Measurements from ENCODE around the gene CUBN.

CUBN gene

DNA sequence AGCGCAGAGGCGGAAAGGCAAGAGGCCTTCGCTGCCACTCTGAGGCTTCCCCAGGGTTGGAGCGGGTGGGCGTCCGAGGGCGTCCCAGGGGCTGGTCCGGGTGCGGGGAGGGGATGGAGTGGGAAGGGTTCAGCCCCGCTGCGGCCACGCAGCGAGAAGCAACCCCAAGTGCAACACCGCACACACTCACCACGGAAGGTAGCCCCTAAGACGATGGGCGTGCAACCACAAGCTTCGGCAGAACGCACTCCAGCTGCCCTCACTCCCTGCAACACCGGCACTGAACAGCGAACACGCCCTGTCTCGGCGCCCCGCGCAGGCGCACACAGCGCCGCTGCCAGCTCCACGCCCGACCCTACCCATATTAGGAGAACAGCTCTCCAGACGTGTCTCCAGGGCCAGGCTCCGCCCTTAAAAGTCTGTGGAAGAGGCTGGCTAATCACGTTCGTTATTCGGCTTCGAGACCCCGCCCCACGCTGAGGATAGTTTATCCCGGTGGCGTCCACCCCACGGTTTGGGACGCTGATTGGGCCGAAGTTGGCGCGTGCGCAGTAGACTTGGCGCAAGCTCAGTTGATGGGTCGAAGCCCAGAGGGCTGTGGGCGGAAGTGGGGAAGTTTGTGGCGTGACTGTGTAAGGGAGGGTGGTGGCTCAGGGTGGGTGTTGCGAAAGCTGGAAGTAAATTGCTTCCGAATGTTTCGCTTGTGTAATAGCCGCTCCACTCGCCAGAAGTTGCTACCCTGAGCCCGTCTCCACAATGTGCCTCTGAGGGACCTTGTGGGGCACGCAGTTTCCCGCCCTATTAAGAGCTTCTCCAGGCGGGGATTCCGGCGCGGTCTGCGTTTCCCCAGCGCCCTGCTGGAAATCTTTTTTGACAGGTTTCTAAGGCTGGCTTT is 312.2 kb downstream of the CUBN start, which contains the start of gene RSU1:
RSU1 (minus strand) TSS at position 300 of the 895 bp plus-strand sequence. CDS start 343 bp downstream, outside the sequence.
- DNase-seq = peak; percentile 93

DNA sequence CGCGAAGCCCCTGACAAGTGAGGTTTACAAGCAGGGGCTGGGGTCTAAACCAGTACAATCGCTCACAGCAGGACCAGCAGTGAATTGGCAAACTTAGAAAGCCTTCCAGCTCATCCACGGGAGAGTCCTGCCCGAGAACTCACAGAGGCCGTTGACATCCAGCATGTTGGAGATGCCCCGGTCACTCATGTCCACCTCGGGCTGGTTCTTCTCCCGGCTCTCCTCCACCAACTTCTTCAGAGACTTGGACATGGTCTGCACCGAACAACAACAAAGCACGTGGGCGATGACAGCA is 312.8 kb downstream of the CUBN start:
- no peak for DNase-seq

GRCh38 chr10:16816171-16816570 is 313.4 kb downstream of the CUBN start:
- DNase-seq = no peak

GRCh38 chr10:16814012-16814411 is 315.6 kb downstream of the CUBN start:
- DNase-seq = no peak

- DNase-seq = no peak
These were observed 316.9 kb downstream of the CUBN start for GRCh38 chr10:16812676-16813075.

GRCh38 chr10:16811765-16812164 is 317.8 kb downstream of the CUBN start:
- no peak for DNase-seq

DNA sequence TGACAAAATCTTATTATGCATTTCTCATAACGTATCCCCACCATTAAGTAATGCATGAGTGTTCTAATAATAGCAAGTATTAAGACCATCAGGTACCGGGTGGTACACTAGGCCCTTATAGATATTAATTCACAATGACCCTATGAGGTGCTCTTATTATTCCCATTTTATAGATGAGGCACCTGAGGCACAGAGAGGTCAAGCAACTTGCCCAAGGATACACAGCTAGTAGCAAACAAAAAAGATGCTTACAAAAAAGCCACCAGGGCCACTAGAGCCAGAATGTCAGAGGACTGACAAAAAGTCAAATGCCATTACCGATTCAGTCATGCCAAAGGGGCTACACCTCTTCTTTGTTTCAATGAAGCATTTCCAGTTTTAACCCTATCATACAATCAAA is 318.3 kb downstream of the CUBN start:
- no peak for DNase-seq

- no peak for DNase-seq
These were observed 320.4 kb downstream of the CUBN start for GRCh38 chr10:16809074-16809718.

DNA sequence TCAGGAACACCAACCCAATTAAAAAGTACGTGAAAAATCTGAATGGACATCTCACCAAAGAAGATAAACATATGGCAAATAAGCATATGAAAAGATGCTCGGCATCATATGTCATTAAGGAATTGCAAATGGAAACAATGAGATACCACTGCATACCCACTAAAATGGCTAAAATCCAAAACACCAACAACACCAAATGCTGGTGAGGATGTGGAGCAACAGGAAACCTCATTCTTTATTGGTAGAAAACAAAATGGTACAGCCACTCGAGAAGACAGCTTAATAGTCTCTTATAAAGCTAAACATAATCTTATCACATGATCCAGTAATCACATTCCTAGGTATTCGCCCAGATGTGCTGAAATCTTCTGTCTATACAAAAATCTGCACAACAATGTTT is 325.5 kb downstream of the CUBN start:
- DNase-seq = no peak

GRCh38 chr10:16803464-16803863 is 326.1 kb downstream of the CUBN start:
- no peak for DNase-seq

- no peak for DNase-seq
These were observed 330.0 kb downstream of the CUBN start for GRCh38 chr10:16799621-16800020.

GRCh38 chr10:16798571-16798970 is 331.0 kb downstream of the CUBN start:
- DNase-seq = no peak

- no peak for DNase-seq
These were observed 334.1 kb downstream of the CUBN start for GRCh38 chr10:16795410-16796073.

DNA sequence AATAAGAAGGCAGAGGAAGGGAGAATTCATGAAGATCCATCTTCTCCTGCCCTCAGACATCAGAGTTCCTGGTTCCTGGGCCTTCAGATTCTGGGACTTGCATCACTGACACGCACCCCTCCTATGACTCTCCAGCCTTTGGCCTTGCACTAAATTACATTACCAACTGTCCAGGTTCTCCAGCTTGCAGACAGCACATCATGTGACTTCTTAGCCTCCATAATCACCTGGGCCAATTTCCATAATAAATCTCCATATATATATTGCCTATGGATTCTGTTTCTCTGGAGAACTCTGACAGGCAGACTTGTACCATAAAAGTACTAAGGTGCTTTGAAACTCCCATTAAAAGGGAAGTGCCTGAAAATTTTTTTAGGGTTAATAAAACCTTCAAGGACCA is 335.6 kb downstream of the CUBN start:
- no peak for DNase-seq

- DNase-seq = no peak
These were observed 336.9 kb downstream of the CUBN start for GRCh38 chr10:16792675-16793074.

GRCh38 chr10:16789765-16790164 is 339.8 kb downstream of the CUBN start:
- DNase-seq = no peak

DNA sequence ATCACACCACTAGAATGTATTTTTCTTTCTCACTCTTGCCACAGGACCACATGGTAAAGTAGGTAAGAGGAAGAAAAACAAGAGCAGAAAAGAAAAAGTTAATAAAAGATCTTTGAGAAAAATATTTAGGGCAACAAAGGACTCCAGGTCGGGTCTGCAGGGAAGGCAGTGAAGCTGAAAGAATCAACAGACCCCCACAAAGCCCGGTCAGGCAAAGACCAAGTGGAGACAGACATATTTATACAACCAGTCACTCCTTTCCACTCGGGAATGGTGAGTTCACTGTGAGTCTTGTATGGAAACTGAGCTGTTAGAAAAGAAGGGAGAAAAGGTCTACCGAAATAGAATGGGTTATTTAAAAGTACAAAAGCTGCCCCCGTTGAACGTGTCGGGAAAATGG is 340.4 kb downstream of the CUBN start:
- peak; percentile 36 for DNase-seq

GRCh38 chr10:16788778-16789177 is 340.8 kb downstream of the CUBN start:
- no peak for DNase-seq

DNA sequence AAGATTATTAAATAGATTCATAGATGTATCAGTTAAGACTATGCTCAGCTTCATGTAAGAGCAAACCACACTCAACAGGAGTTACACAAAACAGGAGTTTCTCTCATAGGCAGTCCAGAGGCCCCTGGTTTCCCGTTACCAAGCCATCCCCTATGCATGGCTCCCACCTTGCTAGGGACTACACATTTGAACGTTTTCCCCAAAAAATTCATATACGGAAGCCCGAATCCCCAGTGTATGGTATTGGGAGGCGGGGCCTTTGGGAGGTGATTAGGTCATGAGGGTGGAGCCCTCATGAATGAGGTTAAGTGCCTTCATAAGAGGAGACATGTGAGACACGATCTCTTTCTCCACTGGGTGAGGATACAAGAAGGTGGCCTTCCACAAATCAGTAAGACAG is 341.5 kb downstream of the CUBN start:
- DNase-seq = no peak

- DNase-seq = no peak
These were observed 342.2 kb downstream of the CUBN start for GRCh38 chr10:16787361-16787791.

GRCh38 chr10:16780338-16780880 is 349.2 kb downstream of the CUBN start:
- DNase-seq = no peak

DNA sequence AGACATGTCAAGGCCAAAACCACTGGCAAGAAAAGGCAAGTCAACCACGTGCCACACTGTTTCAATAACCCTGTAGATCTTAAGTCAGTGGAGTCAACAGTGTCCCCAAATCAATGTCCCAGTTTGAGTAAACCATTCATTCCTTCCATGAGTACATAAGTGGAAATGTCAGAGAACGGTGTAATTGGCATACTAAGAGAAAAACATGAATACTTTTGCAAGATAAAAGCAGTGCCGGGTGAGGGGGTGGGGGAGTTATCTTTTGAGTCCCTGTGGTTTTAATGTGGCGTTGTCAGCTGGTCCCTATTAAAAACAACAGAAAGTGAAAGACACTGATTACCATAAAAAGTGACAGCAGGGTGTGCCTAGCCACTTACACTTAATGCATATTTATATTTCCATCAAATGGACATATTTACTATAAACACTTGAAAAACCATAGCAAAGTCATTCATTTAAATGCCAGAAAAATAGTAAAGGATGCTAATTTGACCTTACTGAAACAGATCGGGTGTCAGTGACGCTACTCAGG is 350.2 kb downstream of the CUBN start:
- DNase-seq = no peak

Data from right kidney (tissue), 1 donor.